HG02938 (cell line): Measurements from ENCODE around the gene APOE.
A peak's percentile ranks its signal among the peaks of the same experiment; 100 is the strongest.

Experiments used
- ATAC-seq: cut with Tn5 transposase; IDR thresholded peaks from one replicate; pipeline ENCODE4 v1.9.1; 2021; ENCODE audit warnings: mild to moderate bottlenecking, moderate library complexity; ENCODE audit not compliant: unreplicated experiment

APOE gene

GRCh38 chr19:44951179-44952159, 45.9 kb downstream of the APOE start:
- ATAC-seq, result no peak

GRCh38 chr19:44954278-44954648, 48.7 kb downstream of the APOE start:
- ATAC-seq, result no peak

GRCh38 chr19:44954649-44955504, 49.3 kb downstream of the APOE start, which contains the start of gene CLPTM1:
Gene CLPTM1 (plus strand): TSS chr19:44955380. CDS start chr19:44955396, 16 bp downstream.
- peak; percentile 67 for ATAC-seq

GRCh38 chr19:44955505-44956439, 50.2 kb downstream of the APOE start:
- ATAC-seq, result peak; percentile 19

- ATAC-seq, result no peak
These were observed 51.9 kb downstream of the APOE start for GRCh38 chr19:44957526-44957925.

GRCh38 chr19:44958090-44958489, 52.5 kb downstream of the APOE start:
- ATAC-seq, result no peak
